CD4-positive, alpha-beta T cell treated with Interleukin-12 subunit alpha and Interleukin-12 subunit beta, for 1 hour (primary cell): ENCODE measurements around the gene CYP11A1.
A peak's percentile ranks its signal among the peaks of the same experiment; 100 is the strongest.
"Not testable (repeated sequence)": the region's sequence is repeated elsewhere in the genome, so short reads cannot be mapped to it uniquely, and the experiment has no call there.

Source experiments
- DNase-seq: peaks from one replicate; pipeline ENCODE4 v3.0.0-alpha.2; 2020

CYP11A1 gene

GRCh38 chr15:74400313-74400860 lies 32.9 kb upstream of the CYP11A1 start:
- DNase-seq, result no peak

DNA sequence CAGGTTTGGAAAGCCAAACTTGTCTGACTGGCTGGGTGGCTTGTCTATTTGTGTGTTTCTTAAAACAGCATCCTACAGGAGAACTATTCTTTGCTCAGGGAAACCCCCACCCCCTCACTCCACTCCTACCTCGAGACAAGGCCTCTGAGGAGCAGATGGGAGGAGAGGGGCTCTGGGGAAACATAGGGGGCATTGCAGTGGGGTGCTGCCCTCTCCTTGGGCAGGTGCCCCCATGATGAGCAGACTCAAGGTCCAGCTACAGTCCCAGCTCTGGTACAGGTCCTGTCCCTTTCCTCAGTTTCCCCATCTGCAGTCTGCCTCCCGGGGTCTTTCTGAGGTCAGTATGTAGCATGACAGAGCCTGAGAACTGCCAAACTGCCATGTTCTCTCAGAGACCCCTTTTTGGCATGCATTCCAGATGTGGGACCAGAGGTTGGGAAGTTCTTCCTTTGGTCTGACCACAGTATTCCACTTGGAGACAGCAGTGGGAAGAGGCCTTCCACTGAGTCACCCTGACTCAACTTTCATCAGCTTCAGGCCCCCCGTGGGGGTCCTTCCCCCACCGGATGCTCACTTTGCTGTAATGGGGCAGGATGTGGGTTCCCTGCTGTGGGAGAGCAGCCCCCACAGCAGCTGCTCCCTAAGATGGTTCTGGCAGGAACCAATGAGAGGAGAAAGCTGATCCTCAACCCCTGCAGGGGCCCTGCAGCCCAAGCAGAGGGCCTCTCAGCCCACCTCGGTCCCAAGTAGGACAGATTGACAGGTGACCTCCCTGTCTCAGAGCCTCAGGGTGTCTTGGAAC lies 32.3 kb upstream of the CYP11A1 start:
- peak; percentile 31 for DNase-seq

DNA sequence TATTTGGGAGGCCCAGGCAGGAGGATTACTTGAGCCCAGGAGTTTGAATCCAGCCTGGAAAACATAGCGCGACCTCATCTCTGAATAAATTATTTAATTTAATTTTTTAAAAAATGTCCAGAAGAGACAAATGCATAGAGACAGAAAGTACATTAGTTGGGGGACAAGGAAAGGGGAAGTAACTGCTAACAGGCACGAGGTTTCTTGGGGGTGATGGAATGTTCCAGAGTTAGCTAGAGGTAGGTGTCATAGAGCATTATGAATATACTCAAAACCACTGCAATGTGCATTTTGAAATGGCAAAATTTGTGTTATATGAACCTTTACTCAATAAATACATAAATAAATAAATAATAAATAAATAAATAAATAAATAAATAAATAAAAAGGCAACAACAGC lies 31.7 kb upstream of the CYP11A1 start:
- no peak for DNase-seq

- no peak for DNase-seq
Measured at GRCh38 chr15:74398183-74398582, 30.7 kb upstream of the CYP11A1 start.

DNA sequence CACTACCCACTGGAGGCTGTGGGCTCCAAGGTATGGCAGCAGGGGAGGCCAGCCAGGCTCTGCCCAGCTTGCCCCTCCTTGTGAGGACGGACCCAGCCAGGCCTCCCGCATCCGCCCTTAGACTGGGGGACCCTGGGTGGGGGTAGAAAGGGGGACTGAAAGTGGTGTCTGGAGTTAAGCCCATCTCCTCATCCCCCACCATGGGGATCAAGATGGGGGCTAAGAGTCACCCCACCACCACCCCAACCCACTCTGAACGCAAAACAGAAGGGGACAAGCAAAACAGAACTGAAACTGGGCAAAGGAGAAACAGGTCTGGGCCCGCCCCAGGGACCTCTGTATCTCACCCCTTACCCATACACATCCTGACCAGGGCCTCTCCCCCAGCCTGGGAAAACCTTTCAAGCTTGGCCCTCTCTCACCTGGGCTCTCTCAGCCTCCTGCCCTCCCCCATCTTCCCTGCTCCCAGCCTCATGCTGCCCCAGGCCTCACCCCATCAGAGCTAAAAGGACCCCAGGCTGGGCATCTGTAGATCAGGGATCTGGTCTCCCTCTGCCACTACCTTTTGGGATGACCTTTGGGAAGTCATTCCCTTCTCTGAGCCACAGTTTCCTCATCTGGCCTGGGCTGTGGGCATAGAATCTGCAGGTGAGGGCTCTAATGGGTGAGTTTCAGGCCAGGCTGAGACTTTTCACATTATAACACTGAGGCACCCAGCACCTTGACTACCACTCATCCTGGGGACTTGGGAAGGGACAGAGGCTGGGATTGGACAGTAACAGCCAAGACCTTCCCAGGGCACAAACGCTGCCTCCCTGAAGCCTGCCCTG lies 30.0 kb upstream of the CYP11A1 start:
- DNase-seq, result no peak

DNA sequence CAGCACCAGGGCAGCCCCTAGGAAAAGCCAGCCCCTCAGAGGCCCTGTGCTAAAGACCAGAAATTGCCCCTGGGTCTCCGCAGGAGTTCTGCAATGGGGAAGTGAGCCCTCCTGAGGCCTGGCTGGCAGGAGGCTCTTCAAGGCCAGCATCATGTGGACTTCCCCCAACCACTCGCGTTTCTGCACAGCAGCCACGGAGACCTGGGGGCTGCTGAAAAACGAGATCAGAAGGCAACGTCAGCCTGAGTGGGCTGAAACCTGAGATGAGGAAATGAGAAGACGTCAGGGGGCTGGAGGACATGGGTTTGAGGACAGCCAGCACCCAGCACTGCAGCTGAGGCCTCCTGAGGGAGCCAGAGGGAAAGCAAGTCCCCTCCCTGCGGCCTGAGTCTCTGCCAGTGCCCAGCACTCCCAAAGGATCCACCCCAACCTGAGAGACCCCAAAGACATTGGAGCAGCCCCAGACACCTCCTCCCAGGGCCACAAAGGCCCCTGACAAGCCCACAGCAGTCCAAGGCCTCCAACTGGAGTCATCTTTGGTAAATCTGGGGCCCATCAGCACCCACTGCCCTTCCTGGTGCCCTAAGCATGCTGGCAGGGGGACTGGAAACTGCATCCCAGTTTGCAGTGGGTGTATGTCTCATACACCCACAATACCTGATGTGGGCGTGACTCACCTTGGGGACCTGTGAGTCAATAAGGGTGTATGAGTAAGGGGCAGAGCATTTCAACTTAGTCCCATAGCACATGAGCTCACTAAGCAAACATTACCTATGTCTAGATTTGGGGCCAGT lies 29.2 kb upstream of the CYP11A1 start:
- DNase-seq, result no peak

DNA sequence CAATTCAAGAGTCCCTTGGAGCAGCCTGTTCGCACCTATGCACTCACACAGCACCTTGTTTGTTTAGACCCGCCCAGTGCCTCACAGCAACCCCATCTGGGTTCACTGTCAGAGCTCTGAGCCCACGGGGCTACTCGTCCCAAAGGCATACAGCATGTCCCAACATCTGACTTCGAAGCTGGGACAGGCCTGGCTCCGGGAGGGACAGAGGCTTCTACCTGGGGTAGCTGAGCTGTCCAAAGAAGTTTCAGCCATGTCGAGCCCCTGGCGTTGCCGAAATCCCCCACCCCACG lies 28.6 kb upstream of the CYP11A1 start:
- no peak for DNase-seq

DNA sequence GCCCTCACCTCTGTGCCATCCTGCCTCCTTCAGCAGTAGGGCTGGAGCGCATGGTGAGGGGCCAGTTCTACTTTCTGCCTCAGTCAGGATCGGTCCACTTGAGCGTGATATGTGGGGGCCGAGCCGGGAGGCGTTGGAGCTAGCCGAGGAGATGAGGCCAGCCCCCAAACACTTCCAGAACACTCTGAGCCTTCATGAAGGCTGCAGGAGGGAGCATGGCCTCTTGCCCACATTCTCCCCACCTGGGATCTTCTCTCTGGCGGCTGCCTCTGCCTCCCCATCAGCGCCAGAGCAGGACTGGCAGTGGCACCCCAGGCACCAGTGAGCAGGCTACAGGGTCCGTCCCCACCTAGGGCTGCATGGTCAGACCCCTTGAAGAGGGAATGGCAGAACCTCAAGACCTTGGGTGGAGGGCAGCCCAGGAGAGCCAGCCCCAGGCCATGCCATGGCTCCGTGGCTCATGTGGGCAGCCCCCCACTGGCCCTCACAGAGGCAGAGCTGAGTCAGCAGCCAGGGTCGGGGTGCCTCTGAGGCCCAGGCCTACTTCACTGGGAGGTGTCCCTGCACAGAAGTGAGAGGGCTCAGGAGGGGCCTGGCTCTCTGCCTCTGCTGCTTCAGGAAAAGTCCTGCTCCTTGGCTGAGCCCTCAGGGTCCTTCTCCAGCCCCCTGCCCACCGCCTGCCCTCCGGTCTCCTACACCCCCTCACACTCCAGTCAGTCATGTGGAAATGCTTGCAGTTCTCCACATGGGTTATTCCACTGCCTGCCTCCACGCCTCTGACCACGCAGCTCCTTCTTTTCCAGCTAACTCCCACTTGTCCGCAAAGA lies 28.1 kb upstream of the CYP11A1 start:
- DNase-seq, result no peak

DNA sequence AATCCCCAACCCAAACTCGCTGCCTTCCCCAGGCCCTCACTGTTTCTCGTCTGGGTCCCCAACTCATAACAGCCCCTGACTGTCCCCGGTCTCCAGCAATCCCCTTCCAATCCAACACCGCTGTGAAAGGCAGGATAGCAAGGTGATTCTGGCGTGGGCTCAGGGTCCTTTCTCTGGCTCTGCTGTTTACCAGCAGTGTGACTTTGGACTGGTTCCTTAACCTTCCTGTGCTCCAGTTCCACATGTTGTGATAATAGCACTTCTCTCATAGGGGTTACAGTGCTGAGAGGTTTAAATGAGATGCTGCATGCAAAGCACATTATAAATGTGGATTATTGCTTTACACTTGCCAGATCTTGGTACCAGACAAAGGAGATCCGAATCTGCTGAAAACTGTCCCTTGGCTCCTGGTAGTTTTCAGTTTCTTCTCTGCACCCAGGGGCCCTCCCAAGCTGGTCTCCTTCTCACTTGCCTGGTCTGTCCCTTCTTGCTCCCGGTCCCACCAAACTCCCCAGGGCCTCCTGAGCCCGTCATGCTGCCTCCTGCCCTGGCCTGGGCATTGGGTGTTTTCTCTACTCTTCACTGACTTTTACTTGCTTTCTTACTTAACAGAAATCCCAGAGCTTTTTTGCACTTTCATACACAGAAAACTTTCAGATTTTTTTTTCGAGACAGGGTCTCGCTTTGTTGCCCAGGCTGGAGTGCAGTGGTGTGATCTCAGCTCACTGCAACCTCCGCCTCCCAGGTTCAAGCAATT lies 26.8 kb upstream of the CYP11A1 start:
- DNase-seq, result no peak

GRCh38 chr15:74393423-74393822 lies 26.0 kb upstream of the CYP11A1 start:
- DNase-seq, result no peak

GRCh38 chr15:74392902-74393301 lies 25.5 kb upstream of the CYP11A1 start:
- DNase-seq, result no peak

GRCh38 chr15:74392451-74392830 lies 25.0 kb upstream of the CYP11A1 start:
- no peak for DNase-seq

DNA sequence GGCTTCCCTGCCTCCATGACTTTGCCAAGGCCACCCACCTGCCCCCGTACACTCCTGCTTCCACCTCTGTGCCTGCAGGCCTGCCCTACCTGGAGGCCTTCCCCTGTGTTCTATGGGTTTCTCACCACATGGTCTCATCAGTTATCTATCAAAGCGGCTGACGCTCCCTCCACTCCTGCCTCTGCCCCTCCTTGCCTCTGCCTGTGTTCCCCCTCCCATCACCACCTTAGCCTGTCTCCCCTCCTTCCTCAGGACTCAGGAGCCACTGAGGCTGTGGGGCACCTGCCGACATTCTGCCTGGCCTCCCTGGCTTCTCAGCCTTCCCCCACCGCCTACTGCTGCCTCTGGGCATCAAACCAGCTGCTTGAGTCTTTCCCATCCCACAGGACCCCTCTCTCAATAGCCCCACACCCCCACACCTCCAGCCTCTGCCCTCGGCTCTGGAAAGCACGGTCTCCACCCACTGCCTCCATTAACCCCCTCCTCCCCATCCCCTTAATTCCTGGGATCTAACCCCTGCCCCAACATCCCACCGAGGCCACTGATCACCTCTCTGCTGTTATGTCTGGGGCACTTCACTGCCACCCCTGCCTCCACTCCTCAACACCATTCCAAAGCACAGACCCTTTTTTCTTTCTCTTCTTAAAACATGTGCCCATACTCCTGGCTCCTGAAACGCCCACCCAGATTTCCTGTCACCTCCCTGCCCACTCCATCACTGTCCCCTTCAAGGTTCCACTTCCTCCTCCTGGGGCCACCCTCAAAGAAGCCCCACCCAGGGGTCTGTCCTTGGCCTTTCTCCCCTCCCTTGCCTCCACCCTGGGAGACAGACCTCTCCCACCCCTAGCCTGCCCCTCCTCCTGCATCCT lies 24.4 kb upstream of the CYP11A1 start:
- DNase-seq, result no peak

GRCh38 chr15:74390647-74391288 lies 23.3 kb upstream of the CYP11A1 start:
- DNase-seq, result no peak

GRCh38 chr15:74390049-74390646 lies 22.7 kb upstream of the CYP11A1 start:
- not testable (repeated sequence) for DNase-seq

- DNase-seq, result no peak
Measured at GRCh38 chr15:74389241-74390048, 22.0 kb upstream of the CYP11A1 start.

DNA sequence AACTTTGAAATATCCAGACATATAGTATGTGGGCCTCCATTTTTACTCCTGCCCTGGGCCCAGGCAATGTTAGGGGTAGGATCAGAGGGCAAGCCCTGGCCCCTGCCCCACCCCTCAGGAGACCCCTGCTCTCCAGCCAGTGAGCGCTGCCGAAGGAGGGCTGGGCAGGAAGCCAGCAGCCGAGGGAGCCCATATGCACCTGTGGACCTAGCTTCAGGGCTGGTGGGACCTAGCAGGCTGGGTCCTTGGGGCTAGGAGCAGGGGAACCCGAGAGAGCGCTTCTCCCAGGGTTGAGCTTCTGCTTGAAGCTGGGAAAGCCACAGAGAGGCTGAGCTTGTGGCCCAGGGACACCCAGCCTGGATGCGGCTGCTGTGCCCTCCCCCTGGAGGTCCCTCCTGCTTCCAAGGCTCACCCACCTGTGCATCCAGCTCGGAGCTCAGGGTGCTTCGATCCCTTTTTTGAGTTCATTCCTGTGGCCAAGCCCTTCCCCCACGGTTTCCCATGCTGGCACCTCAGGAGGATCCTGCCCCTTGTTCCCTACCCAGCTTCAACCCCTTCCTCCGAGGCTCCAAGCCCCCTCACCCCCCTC lies 21.0 kb upstream of the CYP11A1 start:
- no peak for DNase-seq

- DNase-seq, result no peak
Measured at GRCh38 chr15:74387621-74388362, 20.3 kb upstream of the CYP11A1 start.
